GM20000 (cell line): ENCODE measurements around the gene ID3.

Experiments
- DNase-seq: peaks from one replicate; pipeline ENCODE4 v3.0.0; 2012; ENCODE audit warnings: low spot score
- TF ChIP-seq, protein P1 (sequence below): IDR thresholded peaks from 2 replicates; pipeline ENCODE4 v1.5.1; 2012; ENCODE audit warnings: mild to moderate bottlenecking, control low read depth; ENCODE audit errors: extremely low read depth, missing control alignments

Gene ID3

DNA sequence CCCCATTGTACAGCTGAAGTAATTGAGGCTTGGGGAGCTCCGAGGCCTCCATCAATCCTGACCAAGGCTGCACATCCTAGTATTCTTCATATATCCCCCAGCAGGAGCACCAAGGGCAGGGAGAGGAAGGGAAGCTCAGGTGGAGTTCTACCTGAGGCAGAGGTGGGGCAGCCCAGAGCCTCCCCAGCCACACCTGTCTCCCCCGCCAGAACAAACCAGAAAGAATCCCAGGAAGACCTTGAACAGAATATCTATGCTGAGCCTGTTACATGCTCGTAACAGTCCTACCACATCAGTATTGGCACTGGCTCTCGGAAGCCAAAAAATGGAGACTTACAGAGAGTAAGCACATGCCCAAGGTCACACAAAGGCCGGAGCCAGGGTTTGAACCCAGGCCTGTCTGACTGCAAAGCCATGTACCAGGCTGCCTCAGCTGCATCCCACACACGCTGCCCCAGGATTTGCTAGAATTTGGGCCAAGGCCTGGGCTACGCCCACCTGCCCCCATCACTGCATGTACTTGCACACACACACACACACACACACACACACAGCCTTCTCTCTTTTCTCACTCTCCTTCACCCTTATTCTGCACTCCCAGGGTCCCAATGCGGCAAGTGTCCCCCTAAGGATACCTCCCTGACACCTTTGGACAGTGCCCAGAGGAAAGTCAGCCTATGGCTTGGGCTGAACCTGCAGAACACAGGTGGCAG is 32.8 kb downstream of the ID3 start:
- DNase-seq, result no peak
- TF ChIP-seq, protein P1, sequence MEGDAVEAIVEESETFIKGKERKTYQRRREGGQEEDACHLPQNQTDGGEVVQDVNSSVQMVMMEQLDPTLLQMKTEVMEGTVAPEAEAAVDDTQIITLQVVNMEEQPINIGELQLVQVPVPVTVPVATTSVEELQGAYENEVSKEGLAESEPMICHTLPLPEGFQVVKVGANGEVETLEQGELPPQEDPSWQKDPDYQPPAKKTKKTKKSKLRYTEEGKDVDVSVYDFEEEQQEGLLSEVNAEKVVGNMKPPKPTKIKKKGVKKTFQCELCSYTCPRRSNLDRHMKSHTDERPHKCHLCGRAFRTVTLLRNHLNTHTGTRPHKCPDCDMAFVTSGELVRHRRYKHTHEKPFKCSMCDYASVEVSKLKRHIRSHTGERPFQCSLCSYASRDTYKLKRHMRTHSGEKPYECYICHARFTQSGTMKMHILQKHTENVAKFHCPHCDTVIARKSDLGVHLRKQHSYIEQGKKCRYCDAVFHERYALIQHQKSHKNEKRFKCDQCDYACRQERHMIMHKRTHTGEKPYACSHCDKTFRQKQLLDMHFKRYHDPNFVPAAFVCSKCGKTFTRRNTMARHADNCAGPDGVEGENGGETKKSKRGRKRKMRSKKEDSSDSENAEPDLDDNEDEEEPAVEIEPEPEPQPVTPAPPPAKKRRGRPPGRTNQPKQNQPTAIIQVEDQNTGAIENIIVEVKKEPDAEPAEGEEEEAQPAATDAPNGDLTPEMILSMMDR, result no peak

DNA sequence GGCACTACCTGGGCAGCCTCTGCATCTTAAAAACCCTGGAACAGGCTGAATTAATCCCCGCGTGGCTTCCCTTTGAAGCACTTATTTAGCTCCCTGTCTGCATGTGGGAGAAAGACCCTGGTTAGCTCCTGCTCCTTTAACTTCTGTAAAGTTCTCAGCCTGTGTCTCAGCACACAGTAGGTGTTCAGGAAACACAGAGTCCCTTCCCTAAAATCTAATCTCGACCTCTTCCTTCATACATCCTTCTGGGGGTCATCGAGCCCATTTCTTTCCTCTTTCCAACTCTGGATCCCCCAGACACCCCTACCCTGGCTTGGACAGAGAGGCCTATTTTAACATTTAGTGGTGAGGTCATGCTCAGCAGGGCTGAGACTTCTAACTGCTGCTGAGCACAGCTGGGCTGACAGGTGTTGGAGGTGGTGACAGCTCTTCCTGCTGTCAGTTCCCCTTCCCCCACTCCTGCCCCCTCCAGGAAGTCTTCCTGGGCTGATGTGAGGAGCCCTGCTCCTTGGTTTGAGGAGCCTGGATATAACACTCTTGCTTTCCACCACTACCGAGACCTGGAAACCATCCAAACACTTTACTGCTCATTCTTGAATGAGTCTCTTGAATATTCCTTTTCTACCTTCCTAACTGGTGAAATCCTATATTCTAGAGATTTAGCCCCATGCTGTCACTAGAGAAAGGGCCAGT is 33.6 kb downstream of the ID3 start:
- peak; percentile 63 for DNase-seq
- TF ChIP-seq, protein P1, result no peak

DNA sequence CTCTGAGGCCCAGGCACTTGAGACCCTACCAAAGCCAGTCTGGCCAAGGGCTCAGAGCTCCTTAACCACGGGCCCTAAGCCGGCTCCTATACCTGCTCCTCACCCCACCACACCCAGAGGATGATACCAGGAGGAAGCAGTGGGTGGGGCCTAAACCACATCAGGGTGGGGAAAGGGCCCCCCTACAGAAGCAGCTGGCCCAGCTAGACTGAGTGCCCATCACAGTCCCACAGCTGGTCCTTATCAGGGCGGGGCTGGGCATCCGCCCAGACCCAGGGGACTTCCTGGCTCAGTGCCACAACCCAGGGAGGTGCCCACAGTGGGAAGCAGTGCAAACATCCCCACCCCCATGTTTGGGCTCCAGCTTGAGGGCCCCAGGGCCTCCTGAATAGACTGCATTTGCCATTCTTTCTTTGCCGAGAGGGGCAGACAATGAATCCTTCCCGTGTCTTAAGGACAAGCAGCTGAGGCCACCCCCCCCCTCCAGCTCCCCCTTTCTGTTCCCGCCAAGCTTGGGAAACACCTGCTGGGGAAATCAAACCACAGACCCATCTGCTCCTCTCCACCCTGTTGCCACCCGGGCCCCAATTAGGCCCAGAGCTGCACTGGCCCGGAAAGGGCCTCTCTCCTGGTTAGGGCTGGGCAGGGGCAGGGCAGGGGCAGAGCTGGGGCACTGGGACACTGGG is 34.4 kb downstream of the ID3 start:
- TF ChIP-seq, protein P1, result no peak
- no peak for DNase-seq

DNA sequence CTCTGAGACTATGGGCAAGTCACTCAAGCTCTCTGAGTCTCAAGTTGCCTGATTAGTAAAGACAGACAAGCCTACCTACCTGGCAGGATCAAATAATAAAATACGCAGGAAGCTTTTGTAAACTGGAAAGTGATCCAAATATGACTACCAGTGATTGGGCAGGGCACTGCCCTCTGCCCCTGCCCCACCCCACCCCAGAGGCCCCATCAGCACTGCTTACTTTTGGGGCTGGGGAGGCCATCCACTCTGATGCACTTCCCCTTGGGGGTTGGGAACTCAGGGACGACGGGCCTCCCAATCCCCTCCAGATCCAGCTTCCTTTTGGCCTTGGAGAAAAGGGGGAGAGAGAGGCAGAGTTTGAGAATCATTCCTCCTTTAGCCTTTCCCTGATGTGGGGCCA is 35.1 kb downstream of the ID3 start:
- DNase-seq, result no peak
- TF ChIP-seq, protein P1, result no peak

DNA sequence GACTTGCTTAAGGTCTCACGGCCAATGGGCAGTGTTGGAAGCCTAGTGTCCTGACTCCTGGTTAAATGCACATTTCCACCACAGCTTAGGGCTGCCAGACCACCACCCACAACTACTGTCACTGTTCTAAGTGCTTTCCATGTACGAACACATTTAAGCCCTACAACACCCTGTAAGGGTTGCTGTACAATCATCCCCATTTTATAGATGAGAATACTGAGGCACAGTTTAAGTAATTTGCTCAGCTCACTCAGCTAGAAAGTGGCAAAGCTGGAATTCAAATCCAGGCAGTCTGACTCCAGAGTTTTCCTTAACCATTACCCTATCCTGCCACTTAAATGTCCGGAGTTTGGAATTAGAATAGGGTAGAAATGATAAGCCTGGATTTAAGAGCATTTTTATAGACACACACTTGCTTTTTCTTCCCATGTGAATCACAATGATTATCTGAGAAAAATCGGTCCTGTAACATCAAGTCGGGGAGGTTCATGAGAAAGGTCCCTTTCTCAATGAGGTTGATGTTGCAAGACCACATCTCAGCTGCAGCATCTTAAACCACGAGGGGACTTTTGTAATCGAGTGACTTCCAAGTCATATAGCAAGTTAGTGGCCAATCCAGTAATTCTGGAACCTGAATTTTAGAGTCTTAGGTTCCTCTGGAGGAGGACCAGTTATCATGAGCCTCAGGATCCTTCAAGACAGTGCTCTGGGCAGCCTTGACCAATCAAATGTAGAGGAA is 36.9 kb downstream of the ID3 start:
- TF ChIP-seq, protein P1, result no peak
- DNase-seq, result peak; percentile 48

DNA sequence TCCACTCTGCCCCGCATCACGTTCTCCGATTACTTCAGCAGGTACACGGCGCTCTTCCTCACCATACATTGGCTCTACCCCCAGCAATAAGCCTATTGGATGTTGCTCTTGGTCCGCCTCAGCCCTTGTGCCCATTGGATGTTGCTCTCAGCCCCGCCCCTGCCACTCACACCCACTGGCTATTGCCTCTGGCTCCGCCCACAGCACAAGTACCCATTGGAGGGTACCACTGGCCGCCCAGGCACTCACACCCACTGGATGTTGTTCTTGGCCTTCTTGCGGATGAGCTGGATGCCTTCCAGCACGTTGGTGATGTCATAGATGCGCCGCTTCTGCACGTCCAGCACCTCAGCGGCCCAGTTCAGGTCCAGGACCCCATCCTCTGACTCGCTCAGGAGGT is 37.7 kb downstream of the ID3 start:
- TF ChIP-seq, protein P1, result no peak
- no peak for DNase-seq
